ENCODE data around the gene LRRN3.

GRCh38 chr7:111067682-111068081 lies 23.2 kb upstream of the LRRN3 start:
- TF ChIP-seq ARNTL (CRISPR knock-in tag; IDR thresholded peaks at IDR 0.05; ENCODE audit: borderline replicate concordance, low read depth) (no peak), ZNF8 (CRISPR knock-in tag; IDR thresholded peaks at IDR 0.05) (no peak), TOX (CRISPR knock-in tag; IDR thresholded peaks at IDR 0.05; ENCODE audit: borderline replicate concordance) (no peak), ISL1 (CRISPR knock-in tag; IDR thresholded peaks at IDR 0.05) (no peak), ESRRG (CRISPR knock-in tag; IDR thresholded peaks at IDR 0.05) (no peak)
- TF ChIP-seq, protein P1, sequence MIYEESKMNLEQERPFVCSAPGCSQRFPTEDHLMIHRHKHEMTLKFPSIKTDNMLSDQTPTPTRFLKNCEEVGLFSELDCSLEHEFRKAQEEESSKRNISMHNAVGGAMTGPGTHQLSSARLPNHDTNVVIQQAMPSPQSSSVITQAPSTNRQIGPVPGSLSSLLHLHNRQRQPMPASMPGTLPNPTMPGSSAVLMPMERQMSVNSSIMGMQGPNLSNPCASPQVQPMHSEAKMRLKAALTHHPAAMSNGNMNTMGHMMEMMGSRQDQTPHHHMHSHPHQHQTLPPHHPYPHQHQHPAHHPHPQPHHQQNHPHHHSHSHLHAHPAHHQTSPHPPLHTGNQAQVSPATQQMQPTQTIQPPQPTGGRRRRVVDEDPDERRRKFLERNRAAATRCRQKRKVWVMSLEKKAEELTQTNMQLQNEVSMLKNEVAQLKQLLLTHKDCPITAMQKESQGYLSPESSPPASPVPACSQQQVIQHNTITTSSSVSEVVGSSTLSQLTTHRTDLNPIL (CRISPR knock-in tag; IDR thresholded peaks at IDR 0.05; ENCODE audit: low read depth) = no peak

Measured in SK-N-SH treated with all-trans-retinoic acid at 6 μM for 48 hours (cell line).